Daoy (cell line): Measurements from ENCODE around the gene SOX5. TPM values are rescaled to one million over a fixed set of nuclear protein-coding genes. Genes with fewer than 3 reads are reported as not detected.
"Not testable (repeated sequence)": the region's sequence is repeated elsewhere in the genome, so short reads cannot be mapped to it uniquely, and the experiment has no call there.

Experiments used
- DNase-seq: peaks from one replicate; pipeline ENCODE4 v3.0.0-alpha.2; 2015; ENCODE audit warnings: low read depth
- total RNA-seq: library from RNA; depleted of rRNA; stranded (reverse); fragments of >200 nt; shearing (Covaris generic); gene quantifications from 2 replicates; pipeline ENCODE4 v1.2.3, GENCODE V29; 2014

SOX5 gene
- total RNA-seq, 1 experiment from 2014 or later = 2.0 TPM

DNA sequence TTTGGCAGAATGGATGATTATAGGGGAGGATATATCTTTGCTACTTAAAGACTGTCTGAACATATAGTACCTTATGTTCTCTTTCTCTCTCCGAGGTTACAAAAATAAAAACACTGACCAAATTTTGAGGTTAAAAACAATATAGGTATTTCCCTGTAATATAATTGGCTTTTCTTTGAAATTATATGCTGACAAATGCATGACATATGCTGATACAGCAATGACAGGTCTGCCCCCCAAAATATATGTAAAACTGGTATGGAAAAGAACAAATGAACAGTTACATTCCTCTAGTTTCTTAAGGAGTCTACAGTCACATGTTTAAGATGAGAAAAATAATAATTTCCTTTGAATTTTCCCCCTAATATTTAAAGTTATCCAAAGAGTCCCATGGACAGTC lies 405.7 kb downstream of the SOX5 start:
- DNase-seq = no peak

DNA sequence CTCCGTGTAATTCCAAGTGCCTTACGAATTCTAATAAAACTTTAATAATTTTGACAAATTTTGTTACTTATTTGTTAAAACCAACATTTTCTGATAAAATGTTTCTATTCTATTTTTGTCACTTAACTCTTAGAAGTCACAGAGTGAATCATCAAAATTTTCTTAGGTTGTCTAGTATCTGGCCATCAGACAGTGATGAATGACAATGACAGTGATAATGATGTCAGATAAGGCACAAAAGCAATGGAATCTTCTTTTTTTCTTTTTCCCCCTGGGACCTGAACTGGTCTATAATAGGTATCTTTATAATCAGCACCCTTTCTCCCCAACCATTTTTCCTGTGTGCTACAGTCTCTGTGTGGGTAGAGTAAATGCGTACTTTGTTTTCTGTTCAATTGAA lies 407.3 kb downstream of the SOX5 start:
- no peak for DNase-seq

DNA sequence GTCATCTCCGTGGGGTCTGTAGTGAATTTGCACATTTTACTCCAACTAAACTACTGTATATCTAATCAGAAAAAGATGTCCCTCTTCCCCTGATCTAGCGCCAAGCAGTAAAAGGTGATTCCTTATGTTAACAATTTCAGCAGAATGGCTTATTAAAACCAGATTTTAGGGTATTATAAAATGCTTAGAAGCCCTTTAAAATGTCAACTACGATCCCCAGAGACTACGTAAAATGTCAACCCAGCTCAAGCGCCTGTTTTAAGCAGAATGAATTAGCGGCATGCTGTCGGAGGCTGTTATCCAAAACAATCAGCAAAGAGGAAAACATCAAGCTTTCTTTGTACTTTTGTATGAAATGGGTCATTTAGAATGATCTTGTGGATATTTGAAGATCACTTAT lies 408.9 kb downstream of the SOX5 start:
- DNase-seq = no peak

DNA sequence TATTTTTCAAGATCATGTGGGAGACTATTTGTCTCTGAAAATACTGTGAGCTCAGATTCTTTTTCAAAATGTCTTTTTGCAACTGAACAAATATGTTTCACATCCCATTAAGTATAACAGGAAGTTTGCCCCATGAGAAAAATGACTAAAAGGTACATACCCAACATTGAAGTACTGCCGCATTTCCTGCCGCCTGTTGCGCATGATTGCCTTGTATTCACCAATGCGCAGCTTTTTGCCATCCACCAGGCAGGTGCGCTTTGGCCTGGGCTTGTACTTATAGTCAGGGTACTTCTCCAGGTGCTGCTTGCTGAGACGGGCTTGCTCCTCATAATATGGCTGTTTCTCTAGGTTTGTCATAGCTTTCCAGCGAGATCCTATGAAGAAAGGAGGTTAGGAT lies 413.2 kb downstream of the SOX5 start:
- DNase-seq = no peak

DNA sequence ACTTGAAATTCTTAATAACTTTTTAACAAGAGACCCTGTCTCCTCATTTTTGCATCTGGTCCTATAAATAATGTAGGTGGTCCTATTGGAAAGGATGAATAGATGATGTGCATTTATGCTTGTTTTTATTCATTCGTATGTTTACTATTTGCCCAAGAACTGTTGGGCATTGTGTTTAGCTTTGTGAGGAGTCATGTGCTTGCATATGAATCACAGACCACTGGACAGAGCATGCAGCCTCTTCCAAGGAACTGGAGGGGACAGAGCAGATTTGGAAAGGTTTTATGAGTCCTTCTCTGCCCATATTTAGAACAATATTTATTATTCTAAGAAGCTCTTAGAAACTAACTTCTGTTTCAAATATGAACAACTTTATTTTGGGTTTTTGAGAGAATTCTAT lies 414.0 kb downstream of the SOX5 start:
- DNase-seq = no peak

DNA sequence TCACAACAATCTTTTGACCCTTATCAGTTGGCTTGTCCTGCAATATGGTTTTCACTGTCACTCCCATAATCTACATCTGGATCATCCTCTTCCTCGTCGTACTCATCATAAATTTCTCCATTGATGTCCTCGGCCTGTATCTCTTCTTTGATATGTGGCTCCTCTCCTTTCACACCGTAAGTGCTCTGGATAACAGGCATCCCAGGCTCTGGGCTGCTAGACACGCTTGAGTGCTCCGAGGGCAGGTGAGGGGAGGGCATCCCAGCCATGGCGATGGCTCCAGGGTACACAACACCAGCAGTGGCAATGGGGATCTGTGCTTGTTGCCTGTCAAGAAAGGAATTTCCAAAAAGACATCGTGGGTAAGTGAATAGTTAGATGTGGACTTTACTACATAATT lies 415.3 kb downstream of the SOX5 start:
- no peak for DNase-seq

DNA sequence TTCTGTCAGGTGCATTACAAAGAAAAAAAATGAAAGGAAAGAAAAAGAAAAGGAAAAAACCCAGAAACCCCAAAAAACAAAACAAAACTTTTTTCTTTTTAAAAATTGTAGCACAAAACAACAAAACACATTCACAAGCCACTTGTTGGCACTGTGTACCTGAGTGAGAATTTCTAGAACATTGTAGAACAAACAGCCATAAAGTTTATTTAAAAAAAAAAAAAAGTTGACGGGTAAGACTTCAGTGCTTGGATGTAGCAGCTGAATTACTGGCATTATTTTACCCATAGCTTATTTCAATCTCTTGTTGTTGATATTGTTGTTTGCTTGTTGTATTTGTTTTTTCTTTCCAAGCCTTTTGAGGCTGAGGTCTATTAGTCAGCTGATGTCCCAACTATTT lies 415.8 kb downstream of the SOX5 start:
- no peak for DNase-seq

DNA sequence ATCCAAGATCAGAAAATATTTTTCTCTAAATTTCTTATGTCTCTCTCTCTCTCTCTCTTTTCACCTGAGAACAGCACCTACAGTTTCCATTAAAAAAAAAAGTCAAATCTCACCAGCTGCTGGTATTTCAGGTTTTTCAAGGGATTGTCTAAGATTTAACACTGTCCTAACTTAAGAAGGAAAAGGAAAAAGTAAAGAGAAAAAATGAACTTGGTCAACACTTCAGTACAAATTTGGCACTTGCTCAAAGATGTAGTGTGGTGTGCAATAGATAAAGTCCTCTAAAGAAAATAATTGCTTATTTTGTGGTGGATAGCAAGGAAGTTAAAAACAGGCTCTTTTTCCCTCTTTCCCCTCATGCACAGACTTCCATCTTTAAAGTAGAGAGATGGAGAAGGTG lies 416.2 kb downstream of the SOX5 start:
- DNase-seq = no peak

DNA sequence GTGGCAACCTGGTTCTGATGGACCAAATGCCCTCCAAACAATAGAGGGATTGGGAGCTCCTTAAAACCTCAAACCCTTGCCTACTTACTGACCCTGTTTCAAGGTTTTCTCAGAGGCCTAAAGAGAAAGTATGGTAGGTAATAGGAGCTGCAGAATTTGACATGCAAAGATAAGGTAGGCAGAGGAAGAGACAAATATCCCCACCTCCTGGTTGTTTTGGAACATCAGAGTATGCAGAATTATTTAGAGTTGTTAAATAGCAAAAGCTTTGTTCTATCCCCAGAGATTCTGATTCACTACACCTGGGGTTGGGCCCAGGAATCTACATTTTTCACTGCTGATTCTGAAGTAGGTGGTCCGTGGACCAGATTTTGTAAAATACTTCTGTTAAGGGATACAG lies 421.2 kb downstream of the SOX5 start:
- no peak for DNase-seq

DNA sequence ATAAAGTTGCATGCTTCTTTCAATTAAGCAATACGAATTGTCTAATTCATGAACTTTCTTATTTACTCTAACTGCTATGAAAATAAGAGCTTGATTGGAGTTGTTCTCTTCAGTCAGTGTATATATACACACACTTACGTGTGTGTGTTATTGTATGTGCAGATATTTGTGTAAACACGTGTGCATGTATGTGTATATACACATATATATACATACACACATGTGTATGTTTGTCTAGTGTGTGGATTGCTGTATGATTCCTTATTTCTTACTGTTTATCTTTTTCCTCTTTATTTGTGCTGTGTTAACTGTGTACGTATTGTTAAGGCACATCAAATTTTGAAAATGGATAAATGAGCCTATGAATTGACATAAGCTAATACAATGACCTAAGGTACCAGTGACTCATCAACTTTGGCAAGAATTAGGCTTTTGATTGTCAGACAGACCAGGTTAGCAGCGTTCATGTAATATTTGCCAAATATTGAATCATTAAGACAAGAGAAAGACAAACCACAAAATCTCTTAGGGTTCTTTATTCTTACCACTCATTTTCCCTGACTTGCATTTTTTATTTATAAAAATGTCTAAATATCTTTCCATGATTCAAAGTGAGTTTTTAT lies 423.9 kb downstream of the SOX5 start:
- DNase-seq = no peak

DNA sequence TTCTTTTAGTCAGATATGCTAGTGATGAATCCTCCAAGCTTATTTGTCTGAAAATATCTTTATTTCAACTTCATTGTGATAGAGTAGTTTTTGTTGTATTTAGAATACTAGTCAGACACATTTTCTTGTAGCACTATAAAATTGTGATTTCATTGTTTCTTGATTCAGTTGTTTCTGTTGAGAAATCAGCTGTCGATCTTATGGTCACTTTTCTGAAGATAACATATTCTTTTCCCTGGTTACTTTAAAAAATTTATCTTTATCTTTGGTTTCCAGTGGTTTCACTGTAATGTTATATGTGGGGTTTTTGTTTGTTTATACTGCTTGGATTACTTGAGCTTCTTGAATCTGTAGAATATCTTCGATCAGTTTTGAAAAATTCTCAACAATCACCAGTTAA lies 426.1 kb downstream of the SOX5 start:
- no peak for DNase-seq

DNA sequence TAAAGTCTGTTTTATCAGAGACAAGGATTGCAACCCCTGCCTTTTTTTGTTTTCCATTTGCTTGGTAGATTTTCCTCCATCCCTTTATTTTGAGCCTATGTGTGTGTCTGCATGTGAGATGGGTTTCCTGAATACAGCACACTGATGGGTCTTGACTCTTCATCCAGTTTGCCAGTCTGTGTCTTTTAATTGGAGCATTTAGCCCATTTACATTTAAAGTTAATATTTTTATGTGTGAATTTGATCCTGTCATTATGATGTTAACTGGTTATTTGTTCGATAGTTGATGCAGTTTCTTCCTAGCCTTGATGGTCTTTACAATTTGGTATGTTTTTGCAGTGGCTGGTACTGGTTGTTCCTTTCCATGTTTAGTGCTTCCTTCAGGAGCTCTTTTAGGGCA lies 430.0 kb downstream of the SOX5 start:
- DNase-seq = not testable (repeated sequence)

DNA sequence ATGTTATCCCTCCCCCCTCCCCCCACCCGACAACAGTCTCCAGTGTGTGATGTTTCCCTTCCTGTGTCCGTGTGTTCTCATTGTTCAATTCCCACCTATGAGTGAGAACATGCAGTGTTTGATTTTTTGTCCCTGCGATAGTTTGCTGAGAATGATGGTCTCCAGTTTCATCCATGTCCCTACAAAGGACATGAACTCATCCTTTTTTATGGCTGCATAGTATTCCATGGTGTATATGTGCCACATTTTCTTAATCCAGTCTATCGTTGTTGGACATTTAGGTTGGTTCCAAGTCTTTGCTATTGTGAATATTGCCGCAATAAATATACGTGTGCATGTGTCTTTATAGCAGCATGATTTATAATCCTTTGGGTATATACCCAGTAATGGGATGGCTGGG lies 433.7 kb downstream of the SOX5 start:
- DNase-seq = not testable (repeated sequence)

DNA sequence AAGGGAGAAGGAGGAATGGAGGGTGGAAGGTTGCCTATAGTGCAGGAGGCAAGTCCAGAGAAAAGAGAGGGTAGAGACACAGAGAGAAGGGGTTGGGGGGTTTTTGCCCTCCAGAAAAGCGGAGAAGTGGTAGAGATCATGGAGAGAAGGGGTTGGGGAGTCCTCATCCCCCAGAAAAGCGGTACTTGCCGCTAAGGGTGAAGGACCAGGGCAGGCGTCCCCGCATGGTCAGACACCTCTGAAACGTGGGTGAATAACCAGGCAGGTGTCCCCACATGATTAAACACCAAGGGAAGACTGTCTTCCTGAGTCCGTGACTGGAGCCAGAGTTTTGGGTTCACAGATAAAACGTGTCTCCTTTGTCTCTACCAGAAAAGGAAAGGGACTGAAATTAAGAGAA lies 439.0 kb downstream of the SOX5 start:
- DNase-seq = no peak

DNA sequence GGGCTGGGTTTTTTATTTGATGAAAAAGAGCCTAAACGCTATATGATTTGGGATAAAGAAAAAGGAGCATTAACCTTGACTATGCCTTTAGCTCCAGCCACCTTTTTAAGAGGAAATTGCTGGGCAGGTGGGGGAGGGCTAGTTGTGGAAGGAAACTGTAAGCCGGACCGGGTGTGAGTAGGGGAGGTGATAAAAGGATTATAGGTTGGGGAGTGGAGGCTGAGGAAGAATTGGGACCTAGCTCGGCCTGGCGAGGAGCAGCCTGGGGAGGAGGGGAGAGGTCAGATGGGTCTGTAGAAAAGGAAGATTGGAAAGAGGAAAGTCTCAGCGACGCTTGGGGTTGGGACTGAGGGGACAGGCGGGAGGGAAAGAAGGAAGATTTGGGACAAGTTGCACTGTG lies 439.6 kb downstream of the SOX5 start:
- not testable (repeated sequence) for DNase-seq

DNA sequence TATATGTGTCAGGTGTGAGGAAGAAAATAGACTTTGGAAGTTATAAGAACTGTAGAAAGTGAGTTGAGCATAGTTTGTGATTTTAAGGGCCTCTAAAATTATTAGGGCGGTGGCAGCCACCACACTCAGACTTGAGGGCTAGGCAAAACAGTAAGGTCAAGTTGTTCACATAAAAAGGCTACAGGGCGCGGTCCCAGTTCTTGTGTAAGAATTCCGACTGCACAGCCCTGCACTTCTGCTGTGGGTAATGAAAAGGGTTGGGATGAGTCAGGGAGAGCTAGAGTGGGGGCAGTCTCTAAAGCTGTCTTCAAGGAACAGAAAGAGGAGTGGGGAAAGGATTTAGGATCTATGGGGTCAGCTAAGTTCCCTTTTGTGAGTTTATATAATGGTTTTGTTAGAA lies 441.7 kb downstream of the SOX5 start:
- not testable (repeated sequence) for DNase-seq

DNA sequence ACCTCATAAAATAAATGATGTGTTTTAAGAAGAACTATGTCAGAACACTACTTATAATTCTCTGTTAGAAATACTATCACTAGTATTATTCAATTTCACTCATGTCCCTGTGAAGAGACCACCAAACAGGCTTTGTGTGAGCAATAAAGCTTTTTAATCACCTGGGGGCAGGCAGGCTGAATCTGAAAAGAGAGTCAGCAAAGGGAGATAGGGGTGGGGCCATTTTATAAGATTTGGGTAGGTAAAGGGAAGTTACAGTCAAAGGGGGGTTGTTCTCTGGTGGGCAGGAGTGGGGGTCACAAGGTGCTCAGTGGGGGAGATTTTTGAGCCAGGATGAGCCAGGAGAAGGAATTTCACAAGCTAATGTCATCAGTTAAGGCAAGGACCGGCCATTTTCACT lies 443.7 kb downstream of the SOX5 start:
- DNase-seq = not testable (repeated sequence)

DNA sequence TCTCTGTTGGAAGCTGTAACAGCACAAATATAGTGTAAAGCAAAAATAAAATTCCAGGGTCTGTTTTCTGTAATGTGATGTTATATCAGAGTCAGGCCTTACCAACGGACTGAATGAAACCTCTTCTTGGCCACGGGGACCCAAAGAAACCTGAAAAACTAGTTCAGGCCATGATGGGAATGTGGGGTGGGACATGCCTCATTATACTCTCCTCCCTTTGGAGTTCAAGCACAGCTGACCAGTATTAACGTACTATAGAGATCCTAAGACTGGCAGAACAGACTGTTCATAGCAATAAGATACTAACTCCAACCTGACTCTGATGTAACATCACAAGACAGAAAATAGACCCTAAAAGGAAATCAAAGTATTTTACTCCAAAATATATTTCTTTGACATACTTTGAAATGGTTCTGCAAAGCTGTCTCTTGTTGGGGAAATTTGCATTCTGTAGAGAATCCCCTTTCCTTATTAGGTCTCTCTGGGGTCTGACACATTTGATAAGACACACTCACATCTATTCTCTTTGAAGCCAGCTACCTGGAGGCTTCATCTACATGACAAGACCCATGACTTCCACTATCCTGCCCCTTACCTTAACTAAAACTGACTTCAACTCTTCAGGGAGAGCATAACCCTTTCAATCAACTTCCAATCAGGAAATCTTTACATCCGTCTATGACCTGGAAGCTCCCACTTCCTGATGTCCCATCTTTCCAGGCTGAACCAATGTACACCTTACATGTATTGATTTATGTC lies 444.6 kb downstream of the SOX5 start:
- no peak for DNase-seq

DNA sequence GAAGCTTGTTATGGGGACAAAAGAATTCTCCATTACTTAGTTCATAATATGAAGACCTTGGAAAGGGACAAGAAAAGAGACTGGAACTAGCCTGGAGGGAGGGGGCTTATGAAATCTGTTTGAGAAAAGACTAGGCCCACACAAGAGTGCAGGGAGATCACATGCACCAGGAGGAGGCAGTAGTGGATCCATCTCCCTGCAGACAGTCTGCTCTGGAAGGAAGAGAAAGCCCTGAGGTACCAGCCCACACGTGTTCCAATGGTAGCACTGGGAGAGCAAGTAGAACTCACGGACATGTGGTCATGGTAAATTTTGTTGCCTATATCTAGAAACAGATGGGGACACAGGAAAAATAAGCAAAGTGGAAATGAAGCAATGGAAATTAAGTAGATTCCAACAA lies 445.4 kb downstream of the SOX5 start:
- no peak for DNase-seq

DNA sequence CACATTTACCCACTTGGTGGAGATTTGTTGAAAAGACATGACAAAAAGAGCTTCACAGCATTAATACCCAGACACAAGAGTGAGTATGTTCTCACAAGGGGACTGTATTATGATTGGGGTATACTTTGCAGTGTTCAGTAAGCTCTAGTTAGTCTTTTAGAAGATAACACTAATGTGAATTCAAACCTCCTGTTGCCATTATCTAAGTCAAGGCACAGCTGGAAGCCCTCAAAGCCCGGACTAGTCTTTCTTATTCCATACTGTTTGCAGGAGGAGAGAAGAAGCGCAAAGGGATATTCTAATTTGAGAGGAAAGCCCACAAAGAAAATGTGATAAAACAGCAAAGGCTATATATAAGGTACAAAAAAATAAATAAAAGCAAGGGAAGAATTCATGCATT lies 445.9 kb downstream of the SOX5 start:
- no peak for DNase-seq

DNA sequence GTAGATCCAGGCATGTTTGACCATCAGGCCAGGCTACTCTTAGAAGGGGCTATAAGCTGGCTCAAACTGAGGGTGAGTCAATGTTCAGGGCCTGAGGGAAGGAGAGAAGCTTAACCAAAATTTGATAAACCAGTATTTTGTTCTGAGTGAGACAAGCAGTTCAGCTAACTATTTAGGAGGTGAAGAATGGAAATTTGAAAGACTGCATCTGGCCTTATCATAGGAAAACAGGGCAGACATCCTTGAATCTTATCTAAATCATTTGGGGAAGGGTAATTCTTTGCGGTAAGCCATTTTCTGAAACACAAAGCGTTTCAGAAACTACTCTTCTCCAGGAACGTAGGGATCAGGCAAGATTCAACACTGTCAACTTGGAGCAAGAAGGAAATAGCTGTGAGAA lies 447.2 kb downstream of the SOX5 start:
- DNase-seq = no peak

DNA sequence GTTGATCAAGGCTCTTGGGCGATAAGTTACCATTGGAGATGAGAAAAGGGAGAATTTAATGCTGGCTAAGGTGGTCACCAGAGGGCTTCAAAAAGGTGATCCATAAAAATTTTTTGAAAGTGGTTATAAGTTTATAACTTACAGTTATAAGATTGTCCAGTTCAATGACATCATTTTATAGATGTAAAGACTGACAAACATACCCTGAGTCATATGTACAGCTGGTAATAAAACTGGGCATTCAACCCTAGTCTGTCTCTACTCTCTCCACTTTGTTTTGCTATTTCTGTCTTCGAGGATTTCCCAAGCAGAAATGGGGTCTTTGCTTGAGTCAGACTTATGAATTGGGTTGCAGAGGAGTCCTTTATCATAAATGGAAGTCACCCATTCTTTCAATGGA lies 454.0 kb downstream of the SOX5 start:
- no peak for DNase-seq

DNA sequence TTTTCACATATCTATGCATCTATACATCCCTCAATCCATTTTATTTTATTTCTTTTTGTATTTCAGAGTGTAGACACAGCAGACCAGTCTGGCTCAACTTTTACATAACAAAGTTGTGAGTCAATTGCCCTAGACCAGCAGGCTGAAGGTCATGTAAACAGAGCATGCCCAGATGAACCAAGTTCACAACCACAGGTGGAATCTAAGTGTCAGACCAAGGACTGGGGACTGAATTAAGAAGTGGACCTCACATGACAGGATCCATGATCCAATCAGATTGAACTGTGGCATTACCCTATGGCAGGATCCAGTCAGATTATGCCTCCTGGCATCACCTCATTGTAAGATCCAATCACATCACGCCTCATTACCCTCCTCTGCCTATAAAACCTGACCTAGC lies 455.8 kb downstream of the SOX5 start:
- DNase-seq = no peak

DNA sequence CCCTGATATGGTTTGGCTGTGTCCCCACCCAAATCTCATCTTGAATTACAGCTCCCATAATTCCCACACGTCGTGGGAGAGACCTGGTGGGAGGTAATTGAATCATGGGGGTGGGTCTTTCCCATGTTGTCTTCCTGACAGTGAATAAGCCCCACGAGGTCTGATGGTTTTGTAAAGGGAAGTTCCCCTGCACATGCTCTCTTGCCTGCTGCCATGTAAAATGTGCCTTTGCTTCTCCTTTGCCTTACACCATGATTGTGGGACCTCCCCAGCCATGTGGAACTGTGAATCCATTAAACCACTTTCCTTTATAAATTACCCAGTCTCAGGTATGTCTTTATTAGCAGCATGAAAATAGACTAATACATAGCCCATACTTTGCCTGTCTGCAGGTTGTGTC lies 458.4 kb downstream of the SOX5 start:
- DNase-seq = not testable (repeated sequence)
